ENCODE measurements around the gene JMJD4. TPM values are rescaled to one million over a fixed set of nuclear protein-coding genes. Genes with fewer than 3 reads are reported as not detected.

The JMJD4 gene
- polyA plus RNA-seq, 3 donors = 8.7 to 17.0 (median 11.0) TPM

GRCh38 chr1:227738820-227739219, 3.7 kb upstream of the JMJD4 start:
- no peak overlapping the region for H3K27ac ChIP-seq (ENCODE audit: low read depth, low read length)
- 88 to 89% (median 89%) methylated on average over 9 of the region's 9 CpGs for WGBS, 3 donors

- no peak overlapping the region for H3K27ac ChIP-seq (ENCODE audit: low read depth, low read length)
- 80 to 82% (median 80%) methylated on average over 11 of the region's 11 CpGs for WGBS, 3 donors
Observed at GRCh38 chr1:227736814-227737432, 1.8 kb upstream of the JMJD4 start.

GRCh38 chr1:227735539-227736285, 610 bp upstream of the JMJD4 start:
- 2% methylated on average over 27 to 31 of the region's 31 CpGs for WGBS, 3 donors
- H3K27ac ChIP-seq (ENCODE audit: low read depth, low read length) = no peak overlapping the region

- WGBS, 3 donors = 2 to 4% (median 3%) methylated on average over 10 of the region's 10 CpGs
- H3K27ac ChIP-seq (ENCODE audit: low read depth, low read length) = no peak overlapping the region
Observed at GRCh38 chr1:227734546-227734855, 601 bp downstream of the JMJD4 start.

GRCh38 chr1:227733751-227734545, 1.2 kb downstream of the JMJD4 start:
- WGBS, 3 donors = 55 to 75% (median 75%) methylated on average over 23 to 24 of the region's 24 CpGs
- no peak overlapping the region for H3K27ac ChIP-seq (ENCODE audit: low read depth, low read length)

GRCh38 chr1:227733309-227733705, 1.8 kb downstream of the JMJD4 start:
- WGBS, 3 donors = 89 to 92% (median 89%) methylated on average over 15 of the region's 15 CpGs
- H3K27ac ChIP-seq (ENCODE audit: low read depth, low read length) = no peak overlapping the region

GRCh38 chr1:227732586-227733308, 2.4 kb downstream of the JMJD4 start:
- H3K27ac ChIP-seq (ENCODE audit: low read depth, low read length) = no peak overlapping the region
- WGBS, 3 donors = 92 to 94% (median 92%) methylated on average over 18 of the region's 18 CpGs

- no peak overlapping the region for H3K27ac ChIP-seq (ENCODE audit: low read depth, low read length)
- WGBS, 3 donors = 92 to 93% (median 92%) methylated on average over 19 of the region's 19 CpGs
Observed at GRCh38 chr1:227731696-227732585, 3.2 kb downstream of the JMJD4 start.

- H3K27ac ChIP-seq (ENCODE audit: low read depth, low read length) = no peak overlapping the region
- WGBS, 3 donors = 54 to 91% (median 85%) methylated on average over 11 of the region's 11 CpGs
Observed at GRCh38 chr1:227731241-227731677, 3.8 kb downstream of the JMJD4 start.

- no peak overlapping the region for H3K27ac ChIP-seq (ENCODE audit: low read depth, low read length)
- 60 to 76% (median 72%) methylated on average over 16 of the region's 16 CpGs for WGBS, 3 donors
Observed at GRCh38 chr1:227730630-227731151, 4.4 kb downstream of the JMJD4 start.

- 43 to 49% (median 49%) methylated on average over 13 of the region's 13 CpGs for WGBS, 3 donors
- no peak overlapping the region for H3K27ac ChIP-seq (ENCODE audit: low read depth, low read length)
Observed at GRCh38 chr1:227729881-227730629, 5.0 kb downstream of the JMJD4 start.

- 51 to 59% (median 56%) methylated on average over 5 of the region's 5 CpGs for WGBS, 3 donors
- H3K27ac ChIP-seq (ENCODE audit: low read depth, low read length) = no peak overlapping the region
Observed at GRCh38 chr1:227729144-227729880, 5.8 kb downstream of the JMJD4 start.

- H3K27ac ChIP-seq (ENCODE audit: low read depth, low read length) = no peak overlapping the region
- WGBS, 3 donors = 3 to 5% (median 5%) methylated on average over 7 to 11 of the region's 11 CpGs
Observed at GRCh38 chr1:227728892-227729143, 6.3 kb downstream of the JMJD4 start.

- 1 to 3% (median 1%) methylated on average over 32 to 47 of the region's 51 CpGs for WGBS, 3 donors
Observed at GRCh38 chr1:227728059-227728891, 6.8 kb downstream of the JMJD4 start.

GRCh38 chr1:227726924-227727599, 8.0 kb downstream of the JMJD4 start:
- H3K27ac ChIP-seq (ENCODE audit: low read depth, low read length) = no peak overlapping the region

More at GRCh38 chr1:227728059-227728891, 6.8 kb downstream of the JMJD4 start:
- H3K27ac ChIP-seq (ENCODE audit: low read depth, low read length) = no peak overlapping the region

More at GRCh38 chr1:227726924-227727599, 8.0 kb downstream of the JMJD4 start:
- WGBS, 3 donors = 85 to 90% (median 90%) methylated on average over 6 of the region's 6 CpGs

Measured in adipose tissue (tissue), 3 donors.